ENCODE results near the gene SLC35G1.

Gene SLC35G1, protein sequence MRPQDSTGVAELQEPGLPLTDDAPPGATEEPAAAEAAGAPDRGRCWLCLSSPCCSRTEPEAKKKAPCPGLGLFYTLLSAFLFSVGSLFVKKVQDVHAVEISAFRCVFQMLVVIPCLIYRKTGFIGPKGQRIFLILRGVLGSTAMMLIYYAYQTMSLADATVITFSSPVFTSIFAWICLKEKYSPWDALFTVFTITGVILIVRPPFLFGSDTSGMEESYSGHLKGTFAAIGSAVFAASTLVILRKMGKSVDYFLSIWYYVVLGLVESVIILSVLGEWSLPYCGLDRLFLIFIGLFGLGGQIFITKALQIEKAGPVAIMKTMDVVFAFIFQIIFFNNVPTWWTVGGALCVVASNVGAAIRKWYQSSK

DNA sequence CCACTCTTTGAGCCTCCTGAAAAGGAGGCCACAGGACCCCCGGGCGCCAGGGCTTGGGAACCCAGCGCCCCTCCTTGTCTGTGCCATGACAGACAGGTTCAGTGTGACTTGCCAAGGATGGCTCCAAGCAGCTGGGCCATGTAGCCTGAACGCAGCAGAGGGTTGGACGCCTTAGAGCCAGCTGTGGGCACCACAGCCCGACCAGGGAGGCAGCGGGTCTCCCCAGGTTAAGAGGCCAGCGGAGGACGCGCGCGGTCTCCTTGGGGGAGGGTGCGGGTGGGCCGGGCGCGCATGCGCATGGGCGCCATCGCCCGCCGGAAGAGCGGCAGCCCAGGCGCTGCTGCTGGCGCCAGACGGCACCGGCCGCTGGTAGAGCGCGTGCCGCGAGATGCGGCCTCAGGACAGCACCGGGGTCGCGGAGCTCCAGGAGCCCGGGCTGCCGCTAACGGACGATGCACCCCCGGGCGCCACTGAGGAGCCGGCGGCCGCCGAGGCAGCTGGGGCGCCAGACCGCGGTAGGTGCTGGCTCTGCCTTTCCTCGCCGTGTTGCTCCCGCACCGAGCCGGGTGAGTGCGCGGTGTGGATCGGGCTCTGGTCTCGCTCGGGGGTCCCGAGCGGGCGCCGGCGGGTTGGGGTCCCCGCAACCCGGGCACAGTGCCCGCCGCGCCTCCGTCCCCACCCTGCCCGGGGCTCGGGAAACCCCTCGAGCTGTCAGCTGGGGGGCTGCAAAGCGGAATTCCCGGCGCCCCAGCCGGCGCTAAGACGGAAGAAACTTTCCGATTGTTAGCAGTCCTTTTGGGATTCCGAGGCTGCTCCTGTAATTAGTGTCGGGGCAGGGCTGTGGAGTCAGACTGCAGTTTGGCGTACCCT is at the start of gene SLC35G1:
Gene SLC35G1, plus strand, starts transcription at position 333 of the 870 bp plus-strand sequence. Its CDS starts 56 bp downstream, at position 389.
- DNase-seq (ENCODE audit: low spot score): peak; percentile 54

DNA sequence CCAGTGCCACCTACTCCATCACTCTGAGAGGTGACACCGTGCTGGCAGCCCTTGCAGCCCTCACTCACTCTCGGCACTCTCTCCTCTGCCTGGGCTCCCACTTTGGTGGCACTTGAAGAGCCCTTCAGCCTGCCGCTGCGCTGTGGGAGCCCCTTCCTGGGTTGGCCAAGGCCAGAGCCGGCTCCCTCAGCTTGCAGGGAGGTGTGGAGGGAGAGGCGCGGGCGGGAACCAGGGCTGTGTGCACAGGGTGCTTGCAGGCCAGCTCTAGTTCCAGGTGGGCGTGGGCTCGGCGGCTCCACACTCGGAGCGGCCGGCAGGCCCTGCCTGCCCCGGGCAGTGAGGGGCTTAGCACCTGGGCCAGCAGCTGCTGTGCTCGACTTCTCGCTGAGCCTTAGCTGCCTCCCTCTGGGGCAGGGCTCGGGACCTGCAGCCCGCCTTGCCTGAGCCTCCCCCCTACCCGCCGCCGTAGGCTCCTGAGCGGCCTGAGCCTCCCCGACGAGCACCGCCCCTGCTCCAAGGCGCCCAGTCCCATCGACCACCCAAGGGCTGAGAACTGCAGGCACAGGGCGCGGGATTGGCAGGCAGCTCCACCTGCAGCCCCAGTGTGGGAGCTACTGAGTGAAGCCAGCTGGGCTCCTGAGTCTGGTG is 48.7 kb upstream of the SLC35G1 start:
- DNase-seq (ENCODE audit: low spot score): no peak

GRCh38 chr10:93849593-93849992 is 44.2 kb upstream of the SLC35G1 start:
- DNase-seq (ENCODE audit: low spot score): no peak

DNA sequence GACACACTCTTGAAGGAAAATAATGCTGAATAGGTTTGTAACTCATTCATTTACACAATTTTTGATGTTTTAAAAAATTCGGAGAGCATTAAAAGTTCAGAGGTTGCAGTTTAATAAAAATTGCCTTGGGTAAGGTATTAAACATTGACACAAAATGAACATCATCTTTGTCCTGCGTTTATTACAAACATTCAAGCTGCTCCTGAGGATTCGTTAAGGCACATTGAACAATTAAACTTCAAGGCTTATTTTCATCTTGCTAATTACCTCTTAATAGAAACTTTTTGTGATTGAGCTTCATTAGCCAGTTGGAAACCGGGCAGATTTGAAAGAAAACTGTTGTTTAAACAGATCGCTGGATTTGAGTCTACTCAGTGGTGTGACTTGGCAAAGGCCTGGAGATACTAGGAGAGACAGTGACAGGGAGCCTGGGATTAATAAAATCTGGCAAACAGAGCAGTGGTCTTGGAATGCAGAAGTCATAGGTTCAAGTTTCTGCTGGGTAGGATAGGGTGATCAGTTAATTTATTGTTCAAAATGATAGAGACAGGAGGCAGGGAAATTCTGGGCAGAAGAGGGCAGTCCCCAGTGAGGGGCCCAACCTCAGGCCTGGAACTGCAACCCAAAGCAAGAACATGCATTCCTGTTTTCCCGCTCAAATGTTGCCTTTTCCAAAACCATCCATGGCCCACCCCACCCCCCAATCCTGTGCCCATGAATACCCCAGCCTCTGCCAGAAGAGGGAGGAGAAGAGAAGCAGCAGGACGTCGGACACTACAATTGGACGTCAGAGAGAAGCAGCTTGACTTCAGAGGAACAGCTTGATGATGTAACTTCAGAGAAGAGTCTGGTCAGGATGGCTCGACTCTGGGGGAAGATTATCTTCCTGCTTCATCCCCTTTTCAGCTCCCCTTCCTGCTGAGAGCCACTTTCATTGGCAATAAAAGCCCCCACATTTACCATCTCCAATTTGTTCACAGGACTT is 43.5 kb upstream of the SLC35G1 start:
- DNase-seq (ENCODE audit: low spot score): no peak

DNA sequence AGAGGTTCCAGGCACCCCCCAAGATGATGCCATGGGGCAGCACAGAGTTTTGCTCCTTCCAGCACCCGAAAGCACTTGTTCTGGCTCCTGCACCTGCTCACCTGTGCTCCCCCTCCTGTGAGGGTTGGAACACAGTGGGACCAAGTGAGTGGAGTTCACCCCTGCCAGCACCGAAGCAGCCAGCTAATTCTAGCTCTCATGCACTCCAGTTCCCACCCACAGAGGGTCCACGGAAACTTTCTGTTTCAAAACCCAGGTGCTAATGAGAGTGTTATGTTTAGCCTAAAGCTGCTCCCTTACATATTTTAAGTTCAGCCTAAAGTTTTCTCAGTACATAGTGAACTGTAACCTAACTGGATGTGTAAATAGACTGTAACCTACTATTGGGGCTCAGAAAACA is 42.6 kb upstream of the SLC35G1 start:
- DNase-seq (ENCODE audit: low spot score): no peak

DNA sequence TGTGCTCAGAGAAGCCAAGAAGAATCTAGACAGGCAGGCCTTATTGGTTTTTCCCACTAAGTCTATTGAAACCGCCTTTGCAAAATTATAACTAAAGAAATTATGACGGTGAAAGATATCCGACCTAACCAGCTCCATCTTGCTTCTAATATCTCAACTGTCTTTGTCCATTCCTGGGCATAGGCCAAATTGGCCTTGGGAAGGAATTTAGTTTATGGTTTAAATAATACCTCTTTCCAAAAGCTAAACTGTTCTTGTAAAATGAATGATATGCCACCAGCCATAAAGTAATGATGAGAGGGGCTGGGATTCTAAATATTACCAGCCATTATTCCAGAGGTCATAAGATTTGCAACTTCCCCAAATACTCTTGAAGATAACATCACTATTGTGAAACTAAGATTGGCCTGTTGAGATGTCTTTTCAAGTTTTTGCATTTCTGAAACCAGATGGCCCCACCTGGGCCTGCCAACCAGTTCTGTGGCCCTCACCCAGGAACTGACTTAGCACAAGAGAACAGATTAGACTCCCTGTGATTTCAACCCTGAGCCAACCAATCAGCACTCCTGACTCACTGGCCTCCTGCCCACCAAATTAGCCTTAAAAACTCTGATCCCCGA is 41.2 kb upstream of the SLC35G1 start:
- no peak for DNase-seq (ENCODE audit: low spot score)

DNA sequence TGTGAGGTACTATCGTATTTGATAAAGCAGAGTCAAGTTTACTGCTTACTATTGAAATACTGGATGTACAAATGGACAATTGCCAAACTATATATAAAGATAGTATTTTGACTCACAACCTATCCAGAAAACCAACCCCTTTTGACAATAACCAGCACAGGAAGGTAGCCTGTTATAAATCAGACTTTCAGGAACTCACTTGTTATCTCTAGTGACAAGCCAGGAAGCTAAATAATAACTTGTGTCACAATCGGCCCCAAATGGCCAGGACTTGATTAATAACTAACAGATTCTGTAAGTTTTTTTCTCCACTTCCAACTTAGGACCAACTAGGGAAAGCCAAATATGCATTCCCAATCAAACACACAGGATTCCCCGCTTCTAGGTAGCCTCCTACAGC is 38.8 kb upstream of the SLC35G1 start:
- no peak for DNase-seq (ENCODE audit: low spot score)

GRCh38 chr10:93856349-93857145 is 37.2 kb upstream of the SLC35G1 start:
- no peak for DNase-seq (ENCODE audit: low spot score)

DNA sequence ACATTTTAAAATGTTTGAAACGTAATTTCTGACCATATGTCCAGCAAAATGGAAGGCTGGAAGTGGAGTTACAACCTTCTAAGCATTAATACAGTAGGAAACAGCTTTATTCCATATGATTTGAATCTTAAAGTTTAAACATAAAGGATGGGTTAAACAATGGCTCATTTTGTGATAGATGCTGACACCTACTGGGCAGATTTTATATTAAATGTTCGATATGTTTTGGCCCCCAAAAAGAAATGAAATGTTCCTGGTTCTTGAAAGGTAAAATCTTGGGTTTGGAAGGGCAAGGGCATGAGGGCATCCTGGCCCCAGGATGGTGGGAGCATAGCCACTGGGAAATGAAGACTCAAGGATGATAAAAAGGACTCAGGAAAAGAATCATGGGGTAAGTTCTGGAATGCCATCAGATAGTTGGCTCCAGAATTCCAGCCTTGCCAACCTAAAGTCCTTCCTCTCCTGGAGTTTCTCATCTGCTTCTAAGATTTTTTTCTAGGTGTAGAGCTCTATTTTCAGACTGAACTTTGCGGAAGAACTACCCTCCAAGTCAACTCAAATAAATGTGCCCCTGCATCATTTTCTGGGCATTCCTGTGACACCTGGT is 34.6 kb upstream of the SLC35G1 start:
- DNase-seq (ENCODE audit: low spot score): no peak

GRCh38 chr10:93861825-93862224 is 32.0 kb upstream of the SLC35G1 start:
- no peak for DNase-seq (ENCODE audit: low spot score)

DNA sequence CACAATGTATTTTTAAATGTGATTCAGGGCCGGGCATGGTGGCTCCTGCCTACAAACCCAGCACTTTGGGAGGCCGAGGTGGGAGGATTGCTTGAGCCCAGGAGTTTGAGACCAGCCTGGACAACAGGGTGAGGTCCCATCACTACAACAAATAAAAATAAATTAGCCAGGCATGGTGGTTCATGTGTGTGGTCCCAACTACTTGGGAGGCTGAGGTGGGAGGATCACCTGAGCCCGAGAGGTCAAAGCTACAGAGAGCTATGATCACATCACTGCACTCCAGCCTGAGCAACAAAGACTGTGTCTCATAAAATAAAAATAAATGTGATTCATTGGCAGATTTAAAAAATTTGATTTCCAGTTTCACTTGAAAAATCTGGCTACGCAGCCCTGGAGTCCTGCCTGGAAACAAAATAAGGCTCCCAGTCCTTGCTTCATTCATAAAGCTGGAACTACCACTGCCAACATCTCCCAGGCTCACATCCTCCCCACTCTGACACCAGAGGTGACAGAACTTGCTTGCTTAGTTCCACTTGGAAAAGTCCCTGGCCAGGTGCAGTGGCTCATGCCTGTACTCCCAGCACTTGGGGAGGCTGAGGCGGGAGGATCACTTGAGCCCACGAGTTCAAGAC is 27.9 kb upstream of the SLC35G1 start:
- no peak for DNase-seq (ENCODE audit: low spot score)

- DNase-seq (ENCODE audit: low spot score): no peak
These were observed 26.3 kb upstream of the SLC35G1 start for GRCh38 chr10:93867525-93867924.

DNA sequence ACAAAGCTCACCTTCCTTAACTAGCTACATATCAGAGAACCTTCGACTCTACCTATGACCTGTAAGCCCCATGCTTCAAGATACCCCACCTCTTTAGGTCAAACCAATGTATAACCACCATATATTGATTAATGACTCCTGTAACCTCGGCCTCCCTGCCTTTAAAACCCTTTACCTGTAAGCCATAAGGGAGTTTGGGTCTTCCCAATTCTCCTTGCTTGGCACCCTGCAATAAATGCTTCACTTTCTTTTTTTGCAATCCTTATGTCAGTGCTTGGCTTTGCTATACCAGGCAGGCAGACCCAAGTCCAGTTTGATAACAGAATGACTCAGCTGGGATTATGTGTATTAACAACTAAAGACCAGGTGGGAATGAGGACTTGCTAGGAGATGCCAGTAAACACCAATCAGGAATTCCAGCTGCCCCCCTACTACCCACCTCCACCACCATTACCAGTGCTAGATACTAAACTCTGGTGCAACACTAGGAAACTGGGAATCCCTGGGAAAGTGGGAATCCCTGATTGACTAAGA is 22.0 kb upstream of the SLC35G1 start:
- no peak for DNase-seq (ENCODE audit: low spot score)

DNA sequence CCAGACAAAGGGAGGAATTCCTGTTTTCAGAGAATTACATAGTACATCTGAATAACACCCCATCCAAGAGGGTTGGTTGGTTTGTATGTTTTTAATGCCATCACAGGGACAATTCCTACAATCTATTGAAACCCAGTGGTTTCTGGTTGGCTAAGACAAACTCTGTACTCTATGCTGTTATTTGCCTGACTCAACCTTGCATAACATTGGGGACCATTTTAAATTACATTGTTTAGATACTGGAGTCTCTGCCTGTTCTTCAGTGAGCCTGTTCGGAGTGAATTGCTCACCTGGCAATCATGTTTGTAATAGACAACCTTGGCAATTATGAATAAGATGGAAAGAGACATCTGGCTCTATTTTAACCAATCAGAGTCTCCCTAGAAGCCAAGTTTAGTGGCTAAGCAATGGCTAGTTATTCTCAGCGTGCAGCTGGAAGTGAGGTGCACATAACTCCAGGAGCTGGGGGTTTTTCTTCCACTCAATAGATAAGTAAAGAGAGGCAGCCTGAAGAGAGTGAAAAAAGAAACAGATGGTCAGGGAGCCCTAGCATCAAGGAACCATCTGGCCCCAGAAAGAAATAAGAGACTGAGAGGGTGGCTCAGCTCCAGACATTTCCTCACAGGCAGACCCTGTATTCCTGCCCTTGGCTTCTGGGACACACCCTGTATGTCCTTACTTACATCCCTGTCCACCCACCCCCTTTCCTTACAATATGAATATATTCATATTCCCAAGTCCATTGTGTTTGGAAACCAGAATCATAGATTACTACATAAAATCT is 21.2 kb upstream of the SLC35G1 start:
- DNase-seq (ENCODE audit: low spot score): no peak

- no peak for DNase-seq (ENCODE audit: low spot score)
These were observed 20.2 kb upstream of the SLC35G1 start for GRCh38 chr10:93873420-93874115.

GRCh38 chr10:93874309-93875031 is 19.3 kb upstream of the SLC35G1 start:
- DNase-seq (ENCODE audit: low spot score): no peak

DNA sequence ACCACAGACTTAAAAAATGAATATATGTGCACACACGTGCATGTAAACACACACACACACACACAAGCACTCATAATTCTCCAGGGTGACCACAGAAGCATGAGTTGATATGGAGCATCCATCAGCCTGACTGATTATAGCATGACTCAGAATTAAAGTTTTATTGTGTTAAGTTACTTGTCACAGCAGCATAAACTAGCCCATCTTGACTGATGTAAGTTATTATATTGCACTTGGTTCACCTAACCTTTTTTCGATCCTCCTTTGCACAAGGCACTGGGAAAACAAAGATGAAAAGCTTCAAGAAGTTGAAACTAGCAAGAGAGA is 18.8 kb upstream of the SLC35G1 start:
- no peak for DNase-seq (ENCODE audit: low spot score)

Data from COLO829 (cell line).